Astrocyte (in vitro differentiated cells and primary cell): ENCODE results near the gene DCP1B. TPM values are rescaled to one million over a fixed set of nuclear protein-coding genes. Genes with fewer than 3 reads are reported as not detected.

Source experiments
- DNase-seq: peaks from one replicate; pipeline ENCODE4 v3.0.0-alpha.2; 2010; ENCODE audit warnings: low read depth
- FAIRE-seq: peaks from 2 replicates; lab custom pipeline; 2011; peaks lifted over from hg19 to GRCh38; lab: Jason Lieb, UNC
- H2AFZ ChIP-seq: 2 replicates; pipeline ENCODE4 v1.6.0; 2012; ENCODE audit warnings: low read depth, low read length, inconsistent platforms
- H3K27ac ChIP-seq: 2 replicates; pipeline ENCODE4 v1.5.1; 2011; ENCODE audit warnings: low read depth, low read length, inconsistent platforms
- H3K27me3 ChIP-seq: 2 replicates; pipeline ENCODE4 v1.6.0; 2011; ENCODE audit warnings: low read length, inconsistent platforms; ENCODE audit not compliant: insufficient read depth
- H3K36me3 ChIP-seq: 2 replicates; pipeline ENCODE4 v1.5.1; 2011; ENCODE audit warnings: low read length, inconsistent platforms; ENCODE audit not compliant: insufficient read depth
- H3K4me1 ChIP-seq: 2 replicates; pipeline ENCODE4 v1.5.1; 2011; ENCODE audit warnings: low read length, inconsistent platforms; ENCODE audit not compliant: insufficient read depth
- H3K4me2 ChIP-seq: 2 replicates; pipeline ENCODE4 v1.6.0; 2012; ENCODE audit warnings: low read length, inconsistent platforms
- H3K4me3 ChIP-seq: 2 replicates; pipeline ENCODE4 v1.5.1; 2011; ENCODE audit warnings: low read depth, mild to moderate bottlenecking, low read length, inconsistent platforms; ENCODE audit not compliant: insufficient read depth
- H3K79me2 ChIP-seq: 2 replicates; pipeline ENCODE4 v1.6.0; 2012; ENCODE audit warnings: mild to moderate bottlenecking, low read length, inconsistent platforms; ENCODE audit not compliant: insufficient read depth
- H3K9ac ChIP-seq: 2 replicates; pipeline ENCODE4 v1.6.0; 2012; ENCODE audit warnings: mild to moderate bottlenecking, low read length, inconsistent platforms
- H3K9me3 ChIP-seq: 2 replicates; pipeline ENCODE4 v1.5.1; 2012; ENCODE audit warnings: low read depth, mild to moderate bottlenecking, low read length, inconsistent platforms; ENCODE audit not compliant: insufficient read depth
- H4K20me1 ChIP-seq: 2 replicates; pipeline ENCODE4 v1.6.0; 2012; ENCODE audit warnings: low read length, inconsistent platforms; ENCODE audit not compliant: insufficient read depth
- H3K27ac Mint-ChIP-seq: one replicate; pipeline ENCODE4 v1.8.0; 2021; ENCODE audit warnings: mild to moderate bottlenecking, mixed read lengths; ENCODE audit not compliant: unreplicated experiment
- H3K27me3 Mint-ChIP-seq: one replicate; pipeline ENCODE4 v1.8.0; 2021; ENCODE audit warnings: low read depth, mixed read lengths; ENCODE audit not compliant: unreplicated experiment
- H3K36me3 Mint-ChIP-seq: one replicate; pipeline ENCODE4 v1.8.0; 2021; ENCODE audit warnings: low read depth, mixed read lengths; ENCODE audit not compliant: unreplicated experiment
- H3K4me1 Mint-ChIP-seq: one replicate; pipeline ENCODE4 v1.8.0; 2021; ENCODE audit warnings: low read depth, mixed read lengths; ENCODE audit not compliant: unreplicated experiment
- H3K4me3 Mint-ChIP-seq: one replicate; pipeline ENCODE4 v1.8.0; 2021; ENCODE audit warnings: mild to moderate bottlenecking, moderate library complexity, mixed read lengths; ENCODE audit not compliant: unreplicated experiment
- H3K9me3 Mint-ChIP-seq: one replicate; pipeline ENCODE4 v1.8.0; 2021; ENCODE audit warnings: mild to moderate bottlenecking, mixed read lengths; ENCODE audit not compliant: unreplicated experiment
- EZH2 ChIP-seq: IDR thresholded peaks from 2 replicates; pipeline ENCODE4 v1.6.1; 2012; ENCODE audit warnings: mild to moderate bottlenecking, low read length, inconsistent platforms; ENCODE audit not compliant: insufficient read depth
- total RNA-seq: library from RNA; stranded (reverse); gene quantifications from 2 replicates; pipeline ENCODE4 v1.2.1, GENCODE V29; 2021
- TF ChIP-seq, protein P1 (sequence below): IDR thresholded peaks from 2 replicates; pipeline ENCODE4 v1.5.1; 2011; ENCODE audit warnings: low read depth, mild to moderate bottlenecking, inconsistent platforms, low read length, moderate library complexity; ENCODE audit not compliant: insufficient read depth

DCP1B gene
- total RNA-seq, 1 donor from 2014 or later = 13.1 TPM

DNA sequence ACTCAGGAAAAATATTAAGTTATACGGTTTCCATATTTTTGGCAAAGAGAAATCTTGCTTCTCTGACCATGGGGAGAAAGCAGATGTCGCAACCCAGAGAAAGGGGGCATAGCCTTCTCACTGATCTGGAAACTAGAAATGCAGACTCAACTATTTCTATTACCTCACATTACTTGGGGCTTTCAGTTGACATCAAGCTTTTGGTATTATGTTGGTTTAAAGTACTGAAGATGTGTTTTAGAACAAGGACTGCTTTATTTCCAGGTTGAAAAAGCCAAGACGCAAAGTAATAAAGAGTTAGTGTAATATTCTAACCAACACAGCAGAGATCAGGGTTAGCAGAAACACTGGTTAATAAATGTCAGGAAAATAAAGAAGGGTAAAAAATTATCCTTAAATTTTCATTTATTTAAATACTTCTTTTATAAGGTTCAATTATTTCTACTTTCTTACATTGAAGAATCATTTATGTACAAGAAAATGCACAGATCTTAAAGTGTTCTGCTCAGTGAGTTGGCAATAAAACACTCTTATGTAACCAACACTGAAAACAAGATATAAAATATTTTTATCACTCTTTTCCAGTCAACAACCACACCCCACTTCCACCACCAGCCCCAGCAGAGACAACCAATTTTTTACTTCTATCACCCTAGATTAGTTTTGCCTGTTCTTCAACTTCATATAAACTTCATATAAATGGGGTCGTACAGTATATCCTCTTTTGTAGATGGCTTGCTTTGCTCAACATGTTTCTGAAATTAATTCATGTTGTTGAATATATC lies 26.0 kb downstream of the DCP1B start:
- H2AFZ ChIP-seq = no peak overlapping the region
- no peaks in the 10 kb centered on the region for H3K27me3 ChIP-seq
- no peaks in the 10 kb centered on the region for H3K9me3 ChIP-seq
- H3K9ac ChIP-seq = no peak overlapping the region
- H3K27ac ChIP-seq = no peak overlapping the region
- FAIRE-seq (no peak), DNase-seq (no peak)
- TF ChIP-seq, protein P1, sequence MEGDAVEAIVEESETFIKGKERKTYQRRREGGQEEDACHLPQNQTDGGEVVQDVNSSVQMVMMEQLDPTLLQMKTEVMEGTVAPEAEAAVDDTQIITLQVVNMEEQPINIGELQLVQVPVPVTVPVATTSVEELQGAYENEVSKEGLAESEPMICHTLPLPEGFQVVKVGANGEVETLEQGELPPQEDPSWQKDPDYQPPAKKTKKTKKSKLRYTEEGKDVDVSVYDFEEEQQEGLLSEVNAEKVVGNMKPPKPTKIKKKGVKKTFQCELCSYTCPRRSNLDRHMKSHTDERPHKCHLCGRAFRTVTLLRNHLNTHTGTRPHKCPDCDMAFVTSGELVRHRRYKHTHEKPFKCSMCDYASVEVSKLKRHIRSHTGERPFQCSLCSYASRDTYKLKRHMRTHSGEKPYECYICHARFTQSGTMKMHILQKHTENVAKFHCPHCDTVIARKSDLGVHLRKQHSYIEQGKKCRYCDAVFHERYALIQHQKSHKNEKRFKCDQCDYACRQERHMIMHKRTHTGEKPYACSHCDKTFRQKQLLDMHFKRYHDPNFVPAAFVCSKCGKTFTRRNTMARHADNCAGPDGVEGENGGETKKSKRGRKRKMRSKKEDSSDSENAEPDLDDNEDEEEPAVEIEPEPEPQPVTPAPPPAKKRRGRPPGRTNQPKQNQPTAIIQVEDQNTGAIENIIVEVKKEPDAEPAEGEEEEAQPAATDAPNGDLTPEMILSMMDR = no peak
- TF ChIP-seq EZH2 = no peak
- peaks cover 2% of the 10 kb centered on the region for H3K36me3 Mint-ChIP-seq
- no peak overlapping the region for H3K4me3 Mint-ChIP-seq
- no peaks in the 10 kb centered on the region for H3K36me3 ChIP-seq
- H3K4me3 ChIP-seq = no peak overlapping the region
- no peaks in the 10 kb centered on the region for H3K79me2 ChIP-seq
- no peak overlapping the region for H3K4me2 ChIP-seq
- H3K4me1 ChIP-seq = no peaks in the 10 kb centered on the region
- H3K9me3 Mint-ChIP-seq = no peaks in the 10 kb centered on the region
- H3K4me1 Mint-ChIP-seq = peaks cover 3% of the 10 kb centered on the region
- H4K20me1 ChIP-seq = peaks cover 14% of the 10 kb centered on the region
- no peaks in the 10 kb centered on the region for H3K27me3 Mint-ChIP-seq
- H3K27ac Mint-ChIP-seq = no peak overlapping the region

DNA sequence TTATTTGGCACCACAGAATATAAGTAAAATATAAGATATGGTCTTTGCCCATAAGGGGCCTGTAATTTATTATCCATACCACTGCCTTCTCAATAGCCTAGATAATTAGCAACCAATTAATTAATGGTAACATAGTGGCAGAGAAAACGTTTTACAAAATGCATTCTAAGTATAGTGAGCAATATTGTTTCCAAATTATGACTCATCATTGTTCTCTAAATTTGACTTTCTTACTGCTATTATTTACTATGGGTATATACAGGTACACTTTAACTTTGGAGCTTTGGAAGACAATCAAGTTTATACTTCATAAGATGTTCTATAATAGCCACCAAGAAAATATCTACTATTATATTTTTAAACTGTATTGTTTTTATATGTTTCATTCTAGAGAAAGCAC lies 26.7 kb downstream of the DCP1B start:
- H3K79me2 ChIP-seq = no peaks in the 10 kb centered on the region
- no peaks in the 10 kb centered on the region for H3K9me3 ChIP-seq
- no peak overlapping the region for H3K27ac ChIP-seq
- H3K27me3 Mint-ChIP-seq = no peaks in the 10 kb centered on the region
- H3K9ac ChIP-seq = no peak overlapping the region
- H4K20me1 ChIP-seq = peaks cover 18% of the 10 kb centered on the region
- H3K27ac Mint-ChIP-seq = no peak overlapping the region
- TF ChIP-seq, protein P1 = no peak
- no peak for TF ChIP-seq EZH2
- peaks cover 2% of the 10 kb centered on the region for H3K36me3 Mint-ChIP-seq
- no peak overlapping the region for H3K4me2 ChIP-seq
- no peaks in the 10 kb centered on the region for H3K36me3 ChIP-seq
- peaks cover 9% of the 10 kb centered on the region for H3K4me1 Mint-ChIP-seq
- H3K27me3 ChIP-seq = no peaks in the 10 kb centered on the region
- DNase-seq (no peak), FAIRE-seq (no peak)
- no peak overlapping the region for H3K4me3 ChIP-seq
- no peaks in the 10 kb centered on the region for H3K9me3 Mint-ChIP-seq
- H3K4me1 ChIP-seq = peaks cover 6% of the 10 kb centered on the region
- no peak overlapping the region for H3K4me3 Mint-ChIP-seq
- H2AFZ ChIP-seq = no peak overlapping the region

DNA sequence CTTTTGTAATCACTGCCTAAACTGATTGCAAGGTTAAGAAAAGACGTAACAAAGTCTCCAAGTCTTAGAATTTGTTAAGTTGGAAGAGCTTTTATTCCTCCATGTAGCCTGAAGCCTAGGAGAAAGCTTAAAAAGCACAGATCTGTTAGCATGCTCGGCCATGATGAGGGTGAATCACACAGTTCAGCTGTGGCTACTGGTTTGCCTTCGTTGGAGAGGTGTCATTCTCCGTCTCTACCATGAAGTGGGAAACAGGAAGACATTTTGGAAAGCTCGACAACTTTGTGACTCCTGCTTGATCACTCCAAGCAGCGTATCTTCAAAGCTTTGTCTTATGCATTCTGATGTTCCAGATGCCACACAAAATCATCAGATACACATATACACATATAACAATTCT lies 27.1 kb downstream of the DCP1B start:
- H3K9ac ChIP-seq = no peak overlapping the region
- Mint-ChIP-seq H3K4me3 (no peak overlapping the region), H3K27me3 (no peaks in the 10 kb centered on the region), H3K9me3 (no peaks in the 10 kb centered on the region), H3K4me1 (peaks cover 13% of the 10 kb centered on the region), H3K36me3 (peaks cover 2% of the 10 kb centered on the region), H3K27ac (no peak overlapping the region)
- H3K4me2 ChIP-seq = no peak overlapping the region
- no peaks in the 10 kb centered on the region for H3K9me3 ChIP-seq
- H3K27me3 ChIP-seq = no peaks in the 10 kb centered on the region
- DNase-seq (no peak), FAIRE-seq (no peak)
- no peaks in the 10 kb centered on the region for H3K79me2 ChIP-seq
- no peak for TF ChIP-seq EZH2
- TF ChIP-seq, protein P1 = no peak
- no peak overlapping the region for H3K27ac ChIP-seq
- H3K4me3 ChIP-seq = no peak overlapping the region
- no peak overlapping the region for H2AFZ ChIP-seq
- H4K20me1 ChIP-seq = peaks cover 19% of the 10 kb centered on the region
- H3K36me3 ChIP-seq = no peaks in the 10 kb centered on the region
- H3K4me1 ChIP-seq = peaks cover 8% of the 10 kb centered on the region
